C4-2B (cell line): ENCODE data around the gene SEC16A.

Experiments used
- ZFX ChIP-seq: fragments of 450-650 bp; IDR thresholded peaks from 2 replicates; pipeline ENCODE4 v1.6.1; 2017
- TF ChIP-seq, protein P1 (sequence below): fragments of 450-650 bp; conservative IDR thresholded peaks from 2 replicates; pipeline ENCODE4 v1.5.1; 2017; ENCODE audit warnings: mild to moderate bottlenecking

- TF ChIP-seq, protein P1, sequence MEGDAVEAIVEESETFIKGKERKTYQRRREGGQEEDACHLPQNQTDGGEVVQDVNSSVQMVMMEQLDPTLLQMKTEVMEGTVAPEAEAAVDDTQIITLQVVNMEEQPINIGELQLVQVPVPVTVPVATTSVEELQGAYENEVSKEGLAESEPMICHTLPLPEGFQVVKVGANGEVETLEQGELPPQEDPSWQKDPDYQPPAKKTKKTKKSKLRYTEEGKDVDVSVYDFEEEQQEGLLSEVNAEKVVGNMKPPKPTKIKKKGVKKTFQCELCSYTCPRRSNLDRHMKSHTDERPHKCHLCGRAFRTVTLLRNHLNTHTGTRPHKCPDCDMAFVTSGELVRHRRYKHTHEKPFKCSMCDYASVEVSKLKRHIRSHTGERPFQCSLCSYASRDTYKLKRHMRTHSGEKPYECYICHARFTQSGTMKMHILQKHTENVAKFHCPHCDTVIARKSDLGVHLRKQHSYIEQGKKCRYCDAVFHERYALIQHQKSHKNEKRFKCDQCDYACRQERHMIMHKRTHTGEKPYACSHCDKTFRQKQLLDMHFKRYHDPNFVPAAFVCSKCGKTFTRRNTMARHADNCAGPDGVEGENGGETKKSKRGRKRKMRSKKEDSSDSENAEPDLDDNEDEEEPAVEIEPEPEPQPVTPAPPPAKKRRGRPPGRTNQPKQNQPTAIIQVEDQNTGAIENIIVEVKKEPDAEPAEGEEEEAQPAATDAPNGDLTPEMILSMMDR, result peak; percentile 100
- peak; percentile 43; the same call in 1 of the 2 replicates for TF ChIP-seq ZFX
These were observed 82.6 kb downstream of the SEC16A start, which contains the start of gene SNAPC4 for GRCh38 chr9:136400038-136400834.
